ENCODE results near the gene PBRM1. TPM values are rescaled to one million over a fixed set of nuclear protein-coding genes. Genes with fewer than 3 reads are reported as not detected.

Gene PBRM1
- total and polyA plus RNA-seq, 2 of the 13 experiments (the other 11 are each of a cell fraction or from before 2014, with no cell fraction given): 10.9 to 33.2 TPM

DNA sequence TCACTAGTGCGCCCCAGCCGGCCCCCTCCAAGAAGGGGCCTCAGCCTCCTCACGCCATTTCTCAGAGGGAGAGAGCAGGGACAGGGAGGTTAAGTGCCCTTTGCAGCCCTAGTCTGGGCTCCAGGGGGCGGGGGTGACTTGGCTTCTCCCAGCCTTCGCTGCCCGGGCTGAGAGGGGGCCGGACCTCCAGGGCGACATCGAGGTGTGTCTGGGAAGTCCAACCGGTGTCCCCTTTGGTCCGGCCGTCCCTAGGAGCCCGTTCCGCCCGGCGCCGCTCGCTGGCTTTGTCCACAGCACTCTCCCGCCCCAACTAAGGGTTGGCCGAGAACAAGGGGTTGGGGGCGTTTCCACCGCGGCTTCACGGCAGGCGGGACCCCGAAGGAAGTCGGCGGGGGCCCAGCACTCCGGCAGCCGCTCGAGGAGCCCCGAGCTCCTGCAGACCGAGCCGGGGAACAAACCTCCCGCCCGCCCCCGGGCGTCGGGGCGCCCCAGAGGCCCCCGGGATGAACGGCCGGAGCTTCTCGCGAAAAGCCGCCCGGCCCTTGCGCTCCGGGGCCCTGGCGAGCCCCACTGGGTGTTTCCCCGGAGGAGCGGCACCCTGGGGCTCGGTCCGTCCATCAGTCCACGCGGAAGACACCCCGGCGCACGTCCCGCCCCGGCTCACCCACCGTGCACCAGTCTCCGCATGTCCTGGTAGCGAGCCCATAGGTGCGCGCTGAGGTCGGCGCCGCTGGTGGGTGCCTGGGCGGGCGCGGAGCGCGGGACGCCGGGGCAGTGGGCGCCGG lies 152.7 kb downstream of the PBRM1 start (continued):
- TF ChIP-seq, protein P1, sequence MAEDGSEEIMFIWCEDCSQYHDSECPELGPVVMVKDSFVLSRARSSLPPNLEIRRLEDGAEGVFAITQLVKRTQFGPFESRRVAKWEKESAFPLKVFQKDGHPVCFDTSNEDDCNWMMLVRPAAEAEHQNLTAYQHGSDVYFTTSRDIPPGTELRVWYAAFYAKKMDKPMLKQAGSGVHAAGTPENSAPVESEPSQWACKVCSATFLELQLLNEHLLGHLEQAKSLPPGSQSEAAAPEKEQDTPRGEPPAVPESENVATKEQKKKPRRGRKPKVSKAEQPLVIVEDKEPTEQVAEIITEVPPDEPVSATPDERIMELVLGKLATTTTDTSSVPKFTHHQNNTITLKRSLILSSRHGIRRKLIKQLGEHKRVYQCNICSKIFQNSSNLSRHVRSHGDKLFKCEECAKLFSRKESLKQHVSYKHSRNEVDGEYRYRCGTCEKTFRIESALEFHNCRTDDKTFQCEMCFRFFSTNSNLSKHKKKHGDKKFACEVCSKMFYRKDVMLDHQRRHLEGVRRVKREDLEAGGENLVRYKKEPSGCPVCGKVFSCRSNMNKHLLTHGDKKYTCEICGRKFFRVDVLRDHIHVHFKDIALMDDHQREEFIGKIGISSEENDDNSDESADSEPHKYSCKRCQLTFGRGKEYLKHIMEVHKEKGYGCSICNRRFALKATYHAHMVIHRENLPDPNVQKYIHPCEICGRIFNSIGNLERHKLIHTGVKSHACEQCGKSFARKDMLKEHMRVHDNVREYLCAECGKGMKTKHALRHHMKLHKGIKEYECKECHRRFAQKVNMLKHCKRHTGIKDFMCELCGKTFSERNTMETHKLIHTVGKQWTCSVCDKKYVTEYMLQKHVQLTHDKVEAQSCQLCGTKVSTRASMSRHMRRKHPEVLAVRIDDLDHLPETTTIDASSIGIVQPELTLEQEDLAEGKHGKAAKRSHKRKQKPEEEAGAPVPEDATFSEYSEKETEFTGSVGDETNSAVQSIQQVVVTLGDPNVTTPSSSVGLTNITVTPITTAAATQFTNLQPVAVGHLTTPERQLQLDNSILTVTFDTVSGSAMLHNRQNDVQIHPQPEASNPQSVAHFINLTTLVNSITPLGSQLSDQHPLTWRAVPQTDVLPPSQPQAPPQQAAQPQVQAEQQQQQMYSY (CRISPR knock-in tag; IDR thresholded peaks at IDR 0.05): 0 out of 2 replicates have a peak, but pooled peaks have one; percentile 33
- no peak for TF ChIP-seq NFE2 (CRISPR knock-in tag; IDR thresholded peaks at IDR 0.05)
- no peak for TF ChIP-seq MZF1 (CRISPR knock-in tag; IDR thresholded peaks at IDR 0.05; ENCODE audit: borderline replicate concordance)
- no peak for TF ChIP-seq CCDC6 (CRISPR knock-in tag; IDR thresholded peaks at IDR 0.05)
- no peak for TF ChIP-seq ZNF230 (CRISPR knock-in tag; IDR thresholded peaks at IDR 0.05)
- no peak for TF ChIP-seq CC2D1A (CRISPR knock-in tag; IDR thresholded peaks at IDR 0.05)
- peak; percentile 46; the same call in 1 of the 2 replicates for TF ChIP-seq KDM5B (CRISPR knock-in tag; IDR thresholded peaks at IDR 0.05; ENCODE audit: borderline replicate concordance)
- no peak for TF ChIP-seq ZNF333 (CRISPR knock-in tag; IDR thresholded peaks at IDR 0.05; ENCODE audit: borderline replicate concordance)
- TF ChIP-seq, protein P2, sequence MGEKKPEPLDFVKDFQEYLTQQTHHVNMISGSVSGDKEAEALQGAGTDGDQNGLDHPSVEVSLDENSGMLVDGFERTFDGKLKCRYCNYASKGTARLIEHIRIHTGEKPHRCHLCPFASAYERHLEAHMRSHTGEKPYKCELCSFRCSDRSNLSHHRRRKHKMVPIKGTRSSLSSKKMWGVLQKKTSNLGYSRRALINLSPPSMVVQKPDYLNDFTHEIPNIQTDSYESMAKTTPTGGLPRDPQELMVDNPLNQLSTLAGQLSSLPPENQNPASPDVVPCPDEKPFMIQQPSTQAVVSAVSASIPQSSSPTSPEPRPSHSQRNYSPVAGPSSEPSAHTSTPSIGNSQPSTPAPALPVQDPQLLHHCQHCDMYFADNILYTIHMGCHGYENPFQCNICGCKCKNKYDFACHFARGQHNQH (CRISPR knock-in tag; IDR thresholded peaks at IDR 0.05): no peak
- no peak for TF ChIP-seq ZNF674 (CRISPR knock-in tag; IDR thresholded peaks at IDR 0.05; ENCODE audit: low read depth)
- no peak for TF ChIP-seq ZFP41 (CRISPR knock-in tag; IDR thresholded peaks at IDR 0.05; ENCODE audit: borderline replicate concordance)
- TF ChIP-seq, protein P3, sequence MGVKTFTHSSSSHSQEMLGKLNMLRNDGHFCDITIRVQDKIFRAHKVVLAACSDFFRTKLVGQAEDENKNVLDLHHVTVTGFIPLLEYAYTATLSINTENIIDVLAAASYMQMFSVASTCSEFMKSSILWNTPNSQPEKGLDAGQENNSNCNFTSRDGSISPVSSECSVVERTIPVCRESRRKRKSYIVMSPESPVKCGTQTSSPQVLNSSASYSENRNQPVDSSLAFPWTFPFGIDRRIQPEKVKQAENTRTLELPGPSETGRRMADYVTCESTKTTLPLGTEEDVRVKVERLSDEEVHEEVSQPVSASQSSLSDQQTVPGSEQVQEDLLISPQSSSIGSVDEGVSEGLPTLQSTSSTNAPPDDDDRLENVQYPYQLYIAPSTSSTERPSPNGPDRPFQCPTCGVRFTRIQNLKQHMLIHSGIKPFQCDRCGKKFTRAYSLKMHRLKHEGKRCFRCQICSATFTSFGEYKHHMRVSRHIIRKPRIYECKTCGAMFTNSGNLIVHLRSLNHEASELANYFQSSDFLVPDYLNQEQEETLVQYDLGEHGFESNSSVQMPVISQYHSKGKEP (CRISPR knock-in tag; IDR thresholded peaks at IDR 0.05): no peak
- no peak for TF ChIP-seq ZNF83 (CRISPR knock-in tag; IDR thresholded peaks at IDR 0.05; ENCODE audit: borderline replicate concordance)
- 0 out of 2 replicates have a peak, but pooled peaks have one; percentile 16 for TF ChIP-seq NRL (CRISPR knock-in tag; IDR thresholded peaks at IDR 0.05; ENCODE audit: borderline replicate concordance)
- TF ChIP-seq RXRA (CRISPR knock-in tag; IDR thresholded peaks at IDR 0.05): no peak
- TF ChIP-seq, protein P4, sequence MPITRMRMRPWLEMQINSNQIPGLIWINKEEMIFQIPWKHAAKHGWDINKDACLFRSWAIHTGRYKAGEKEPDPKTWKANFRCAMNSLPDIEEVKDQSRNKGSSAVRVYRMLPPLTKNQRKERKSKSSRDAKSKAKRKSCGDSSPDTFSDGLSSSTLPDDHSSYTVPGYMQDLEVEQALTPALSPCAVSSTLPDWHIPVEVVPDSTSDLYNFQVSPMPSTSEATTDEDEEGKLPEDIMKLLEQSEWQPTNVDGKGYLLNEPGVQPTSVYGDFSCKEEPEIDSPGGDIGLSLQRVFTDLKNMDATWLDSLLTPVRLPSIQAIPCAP (CRISPR knock-in tag; IDR thresholded peaks at IDR 0.05; ENCODE audit: low read depth): no peak
- TF ChIP-seq JUN (CRISPR knock-in tag; IDR thresholded peaks at IDR 0.05): no peak
- TF ChIP-seq, protein P5, sequence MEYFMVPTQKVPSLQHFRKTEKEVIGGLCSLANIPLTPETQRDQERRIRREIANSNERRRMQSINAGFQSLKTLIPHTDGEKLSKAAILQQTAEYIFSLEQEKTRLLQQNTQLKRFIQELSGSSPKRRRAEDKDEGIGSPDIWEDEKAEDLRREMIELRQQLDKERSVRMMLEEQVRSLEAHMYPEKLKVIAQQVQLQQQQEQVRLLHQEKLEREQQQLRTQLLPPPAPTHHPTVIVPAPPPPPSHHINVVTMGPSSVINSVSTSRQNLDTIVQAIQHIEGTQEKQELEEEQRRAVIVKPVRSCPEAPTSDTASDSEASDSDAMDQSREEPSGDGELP (IDR thresholded peaks at IDR 0.05; ENCODE audit: borderline replicate concordance, low read depth): no peak
- TF ChIP-seq ZNF30 (CRISPR knock-in tag; IDR thresholded peaks at IDR 0.05): 0 out of 2 replicates have a peak, but pooled peaks have one; percentile 60
- peak; percentile 65 for TF ChIP-seq GABPB1 (CRISPR knock-in tag; IDR thresholded peaks at IDR 0.05)
